ENCODE results near the gene CCDC28B. TPM values are rescaled to one million over a fixed set of nuclear protein-coding genes. Genes with fewer than 3 reads are reported as not detected.
A peak's percentile ranks its signal among the peaks of the same experiment; 100 is the strongest.

Gene CCDC28B
- total and polyA plus RNA-seq, 5 experiments from 2014 or later = 6.5 to 17.3 (median 15.4) TPM

DNA sequence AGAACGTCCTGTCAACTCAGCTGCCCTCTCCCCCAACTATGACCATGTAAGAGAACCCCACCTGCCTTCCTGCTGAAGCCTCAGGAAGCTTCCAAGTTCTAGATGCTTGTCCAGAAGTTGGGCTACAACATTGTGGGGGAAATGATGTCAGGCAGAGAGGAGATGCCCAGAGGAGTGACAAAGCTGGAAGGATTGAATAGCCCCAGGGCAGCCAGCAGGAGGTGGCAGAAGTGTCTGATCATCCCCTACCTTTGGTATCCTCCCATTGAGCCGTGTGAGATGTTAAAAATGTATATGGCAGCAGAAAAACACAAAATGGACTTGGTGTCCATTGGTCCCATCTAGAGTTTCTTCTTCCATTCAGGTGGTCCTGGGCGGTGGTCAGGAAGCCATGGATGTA, 28.4 kb downstream of the CCDC28B start:
- no peaks in the 10 kb centered on the region for H3K9me3 Mint-ChIP-seq
- DNase-seq = no peak
- no peak overlapping the region for H3K4me3 Mint-ChIP-seq
- POLR2A ChIA-PET = interaction anchor here (0.7 to 50.5 kb wide), 3 partner anchors 12 to 110 kb away, joined by 4 to 2080 read pairs (median 12); partner anchors contain the start of genes FAM167B, HDAC1 and LCK
- peak overlapping the region in 5 of 10 donors; percentile 28 to 60 (median 41) for H3K27ac Mint-ChIP-seq
- H3K4me1 Mint-ChIP-seq = peaks cover 10 to 22% (median 17%) of the 10 kb centered on the region in 4 donors
- no peak for ATAC-seq
- H3K36me3 Mint-ChIP-seq = peaks cover 0 to 80% (median 8%) of the 10 kb centered on the region in 3 donors
- H3K27me3 Mint-ChIP-seq = no peaks in the 10 kb centered on the region

DNA sequence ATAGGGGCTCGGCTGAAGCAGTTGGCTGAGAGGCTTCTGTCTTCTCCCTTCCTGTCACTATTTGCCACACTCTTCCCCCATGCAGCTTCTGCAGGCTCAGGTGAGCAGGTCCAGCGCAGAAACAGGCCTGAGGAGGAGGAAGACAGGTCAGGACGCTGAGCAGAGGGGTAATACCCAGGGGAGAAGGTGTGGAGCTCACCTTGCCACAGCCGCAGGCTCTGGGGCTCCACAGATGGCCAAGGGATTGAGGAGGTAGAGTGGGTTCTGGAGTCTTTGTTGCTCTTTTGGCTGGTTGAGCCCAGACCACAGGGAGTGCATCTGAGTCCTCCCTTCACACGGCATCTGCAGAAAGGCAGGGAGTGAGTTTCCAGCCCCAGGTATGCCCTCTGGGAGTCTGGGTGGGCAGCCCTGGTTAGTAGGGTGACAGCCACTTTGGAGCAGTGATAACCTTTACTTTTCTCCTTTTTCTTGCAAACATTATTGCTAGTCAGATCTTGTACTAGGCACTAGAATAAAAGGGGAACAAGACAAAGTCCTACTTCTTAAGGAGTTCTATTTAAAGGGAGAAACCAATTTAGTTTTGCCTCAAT, 31.5 kb downstream of the CCDC28B start:
- ATAC-seq = no peak
- Mint-ChIP-seq H3K36me3 (peaks cover 0 to 54% (median 8%) of the 10 kb centered on the region in 3 donors), H3K4me3 (no peak overlapping the region), H3K27ac (peak overlapping the region in 6 of 10 donors; percentile 21 to 77 (median 58)), H3K27me3 (no peaks in the 10 kb centered on the region), H3K9me3 (no peaks in the 10 kb centered on the region), H3K4me1 (peaks cover 0 to 9% (median 7%) of the 10 kb centered on the region in 4 donors)
- POLR2A ChIA-PET = interaction anchor here (50.5 kb wide), 1 partner anchor 39 kb away, joined by 2080 read pairs; the partner anchor contains the start of genes FAM167B, HDAC1 and LCK
- DNase-seq = no peak

DNA sequence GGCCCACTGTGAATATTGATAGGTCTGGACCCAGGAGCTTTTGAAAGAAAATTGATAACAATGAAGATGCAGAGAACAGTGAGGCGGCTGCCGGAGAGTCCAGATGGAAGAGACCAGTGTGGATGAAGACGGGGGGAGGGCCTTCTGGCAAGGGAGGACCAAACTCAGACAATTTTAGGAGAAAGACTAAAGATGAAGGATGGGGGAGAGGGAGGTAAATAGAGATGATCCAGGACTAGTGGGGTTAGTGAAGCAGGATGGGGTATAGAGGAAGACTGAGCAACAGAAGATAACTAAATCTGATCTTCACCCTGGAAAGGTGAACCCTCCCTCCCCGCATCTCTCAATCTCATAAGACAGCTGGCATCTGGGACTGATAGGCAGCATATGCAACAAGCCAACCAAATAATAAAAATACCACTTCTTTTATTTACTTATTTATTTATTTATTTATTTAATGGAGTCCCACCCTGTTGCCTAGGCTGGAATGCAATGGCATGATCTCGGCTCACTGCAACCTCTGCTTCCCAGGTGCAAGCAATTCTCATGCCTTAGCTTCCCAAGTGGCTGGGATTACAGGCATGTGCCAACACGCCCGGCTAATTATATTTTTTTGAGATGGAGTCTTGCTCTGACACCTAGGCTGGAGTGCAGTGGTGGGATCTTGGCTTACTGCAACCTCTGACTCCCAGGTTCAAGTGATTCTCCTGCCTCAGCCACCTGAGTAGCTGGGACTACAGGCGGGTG, 32.3 kb downstream of the CCDC28B start:
- peak overlapping the region in 3 of 10 donors; percentile 73 to 77 (median 76) for H3K27ac Mint-ChIP-seq
- POLR2A ChIA-PET = interaction anchor here (0.6 to 50.5 kb wide), 2 partner anchors 38 to 110 kb away, joined by 3 to 2080 read pairs; partner anchors contain the start of genes FAM167B, HDAC1 and LCK
- no peak for DNase-seq
- no peak overlapping the region for H3K4me3 Mint-ChIP-seq
- H3K27me3 Mint-ChIP-seq = no peaks in the 10 kb centered on the region
- peaks cover 0 to 5% (median 3%) of the 10 kb centered on the region in 4 donors for H3K4me1 Mint-ChIP-seq
- H3K9me3 Mint-ChIP-seq = no peaks in the 10 kb centered on the region
- H3K36me3 Mint-ChIP-seq = peaks cover 0 to 48% (median 8%) of the 10 kb centered on the region in 3 donors
- peak in 1 of 2 donors; percentile 14 for ATAC-seq

DNA sequence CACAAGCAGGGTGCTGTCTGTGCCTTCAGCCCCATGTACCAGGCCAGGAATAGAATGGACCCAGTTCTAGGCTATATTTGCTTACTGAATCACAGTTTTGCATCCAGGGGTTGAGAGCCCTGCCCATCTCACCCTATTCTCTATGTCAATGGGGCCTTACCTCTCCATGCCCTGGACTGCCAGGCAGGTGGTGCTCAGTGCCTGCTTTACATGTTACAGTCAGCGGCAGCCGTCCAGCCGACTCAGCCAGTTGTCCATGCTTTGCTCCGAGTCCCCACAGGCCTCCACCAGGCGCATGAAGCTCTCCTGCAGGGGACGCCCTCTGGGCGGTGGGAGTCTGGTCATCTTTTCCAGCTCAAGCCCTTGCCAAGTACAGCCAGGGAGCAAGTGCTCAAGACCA, 34.4 kb downstream of the CCDC28B start:
- POLR2A ChIA-PET = interaction anchor here (0.6 to 50.5 kb wide), 2 partner anchors 36 to 112 kb away, joined by 3 to 2080 read pairs; partner anchors contain the start of genes FAM167B, HDAC1 and LCK
- Mint-ChIP-seq H3K36me3 (peaks cover 0 to 27% (median 0%) of the 10 kb centered on the region in 3 donors), H3K9me3 (no peaks in the 10 kb centered on the region), H3K27me3 (no peaks in the 10 kb centered on the region), H3K27ac (no peak overlapping the region), H3K4me3 (no peak overlapping the region), H3K4me1 (peaks cover 0 to 4% (median 1%) of the 10 kb centered on the region in 4 donors)
- no peak for DNase-seq
- ATAC-seq = peak in 1 of 2 donors; percentile 17

DNA sequence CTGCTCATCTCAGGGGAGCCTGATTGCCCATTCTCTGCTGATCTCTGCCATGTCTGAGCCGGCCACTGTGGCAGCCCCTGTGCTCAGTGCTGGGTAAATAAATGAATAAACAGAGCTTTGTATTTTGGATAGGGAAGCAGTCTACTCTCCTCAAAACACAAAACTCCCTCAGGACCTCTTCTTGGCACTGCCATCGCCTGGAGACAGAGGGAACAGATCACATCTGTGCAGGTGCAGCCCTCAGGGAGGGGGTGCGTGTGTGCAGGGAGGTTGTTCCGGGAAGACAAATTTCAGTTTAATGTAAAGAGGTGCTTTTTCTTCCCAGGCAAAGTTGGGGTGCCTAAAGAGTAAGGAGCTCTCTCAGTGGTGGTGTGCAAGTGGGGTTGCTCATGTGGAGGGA, 38.9 kb downstream of the CCDC28B start:
- H3K27me3 Mint-ChIP-seq = no peaks in the 10 kb centered on the region

DNA sequence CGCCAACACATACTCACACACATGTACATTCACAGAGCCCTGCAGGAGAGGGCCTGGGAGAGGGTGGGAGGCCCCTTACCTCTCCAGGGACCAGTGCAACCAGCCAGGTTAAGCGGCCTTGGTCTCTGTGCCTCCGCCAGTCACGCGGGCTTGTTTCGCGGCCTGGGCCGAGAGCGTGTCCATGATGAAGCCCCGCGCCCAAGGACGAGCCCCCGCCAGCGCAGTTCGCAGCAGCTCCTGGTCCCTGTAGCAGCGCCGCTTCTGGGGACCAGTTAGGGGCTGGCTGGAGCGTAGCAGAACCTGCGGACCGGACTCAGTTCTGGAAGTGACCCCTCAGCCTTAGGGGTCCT, 39.4 kb downstream of the CCDC28B start:
- no peaks in the 10 kb centered on the region for H3K9me3 Mint-ChIP-seq

More for the DNA sequence above, 38.9 kb downstream of the CCDC28B start:
- Mint-ChIP-seq H3K27ac (peak overlapping the region in 5 of 10 donors; percentile 12 to 71 (median 48)), H3K4me1 (peaks cover 7 to 21% (median 20%) of the 10 kb centered on the region in 4 donors), H3K36me3 (no peaks in the 10 kb centered on the region), H3K4me3 (peak overlapping the region; percentile 72 to 93 (median 90)), H3K9me3 (no peaks in the 10 kb centered on the region)
- POLR2A ChIA-PET = interaction anchor here (2.6 to 50.5 kb wide), 5 partner anchors 12 to 96 kb away, joined by 8 to 2080 read pairs (median 16); partner anchors contain the start of genes FAM167B, HDAC1, LCK and MARCKSL1
- ATAC-seq (no peak), DNase-seq (no peak)

DNA sequence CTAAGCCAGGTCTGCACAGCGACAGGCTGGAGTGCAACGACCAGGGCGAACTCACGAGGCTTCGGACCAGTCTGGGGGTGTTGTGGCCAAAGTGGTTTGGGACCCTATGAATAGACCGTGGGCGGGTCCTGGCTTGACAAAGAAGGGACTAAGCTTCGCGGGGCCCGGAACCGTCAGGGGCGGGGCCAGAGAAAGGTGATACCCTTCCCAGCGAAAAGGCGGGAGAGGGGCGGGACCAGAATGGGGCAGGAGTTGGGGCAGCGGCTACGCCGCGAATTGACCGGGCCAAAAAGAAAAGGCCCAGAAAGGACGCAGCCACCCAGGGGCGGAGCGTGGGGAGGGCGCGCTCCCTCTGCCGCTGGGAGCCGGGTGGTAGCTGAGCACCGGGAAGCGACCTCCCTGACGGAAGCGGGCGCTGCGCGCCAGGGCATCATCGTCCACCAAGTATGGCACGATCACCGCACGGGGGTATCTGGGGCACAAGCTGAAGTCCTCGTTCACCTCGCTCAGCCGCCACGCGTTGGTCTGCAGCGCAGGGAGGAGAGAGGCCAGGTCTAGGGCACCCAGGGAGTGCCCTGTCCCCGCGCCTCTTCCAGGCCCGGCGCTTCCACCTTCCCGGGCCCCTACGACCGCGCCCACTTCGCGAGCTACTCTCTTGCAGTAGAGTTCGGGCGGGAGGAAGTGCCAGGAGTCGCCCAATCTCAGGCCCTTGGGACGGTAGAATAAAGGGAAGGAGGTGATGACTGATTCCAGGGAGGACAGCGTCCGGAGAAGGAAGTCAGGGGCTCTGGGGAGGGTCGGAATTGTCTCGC, 40.0 kb downstream of the CCDC28B start:
- no peaks in the 10 kb centered on the region for H3K36me3 Mint-ChIP-seq
- DNase-seq = peak; percentile 57 to 84 (median 64)
- H3K4me1 Mint-ChIP-seq = peaks cover 7 to 21% (median 20%) of the 10 kb centered on the region in 4 donors
- peak; percentile 81 for ATAC-seq
- peak overlapping the region; percentile 69 to 91 (median 84) for H3K27ac Mint-ChIP-seq
- POLR2A ChIA-PET = interaction anchor here (0.5 to 50.5 kb wide), 21 partner anchors 13 to 154 kb away, joined by 3 to 2080 read pairs (median 6); partner anchors contain the start of genes BSDC1, FAM167B, HDAC1 and IQCC
- H3K9me3 Mint-ChIP-seq = no peaks in the 10 kb centered on the region
- no peaks in the 10 kb centered on the region for H3K27me3 Mint-ChIP-seq
- peak overlapping the region; percentile 88 to 93 (median 90) for H3K4me3 Mint-ChIP-seq

More for the DNA sequence above, 39.4 kb downstream of the CCDC28B start:
- ATAC-seq (no peak), DNase-seq (no peak)
- POLR2A ChIA-PET = interaction anchor here (1.2 to 50.5 kb wide), 12 partner anchors 12 to 155 kb away, joined by 4 to 2080 read pairs (median 8); partner anchors contain the start of genes BSDC1, FAM167B, HDAC1 and IQCC
- peaks cover 7 to 21% (median 20%) of the 10 kb centered on the region in 4 donors for H3K4me1 Mint-ChIP-seq
- no peaks in the 10 kb centered on the region for H3K36me3 Mint-ChIP-seq
- no peaks in the 10 kb centered on the region for H3K27me3 Mint-ChIP-seq
- peak overlapping the region in 4 of 10 donors; percentile 57 to 89 (median 84) for H3K27ac Mint-ChIP-seq
- H3K4me3 Mint-ChIP-seq = peak overlapping the region; percentile 88 to 93 (median 90)

DNA sequence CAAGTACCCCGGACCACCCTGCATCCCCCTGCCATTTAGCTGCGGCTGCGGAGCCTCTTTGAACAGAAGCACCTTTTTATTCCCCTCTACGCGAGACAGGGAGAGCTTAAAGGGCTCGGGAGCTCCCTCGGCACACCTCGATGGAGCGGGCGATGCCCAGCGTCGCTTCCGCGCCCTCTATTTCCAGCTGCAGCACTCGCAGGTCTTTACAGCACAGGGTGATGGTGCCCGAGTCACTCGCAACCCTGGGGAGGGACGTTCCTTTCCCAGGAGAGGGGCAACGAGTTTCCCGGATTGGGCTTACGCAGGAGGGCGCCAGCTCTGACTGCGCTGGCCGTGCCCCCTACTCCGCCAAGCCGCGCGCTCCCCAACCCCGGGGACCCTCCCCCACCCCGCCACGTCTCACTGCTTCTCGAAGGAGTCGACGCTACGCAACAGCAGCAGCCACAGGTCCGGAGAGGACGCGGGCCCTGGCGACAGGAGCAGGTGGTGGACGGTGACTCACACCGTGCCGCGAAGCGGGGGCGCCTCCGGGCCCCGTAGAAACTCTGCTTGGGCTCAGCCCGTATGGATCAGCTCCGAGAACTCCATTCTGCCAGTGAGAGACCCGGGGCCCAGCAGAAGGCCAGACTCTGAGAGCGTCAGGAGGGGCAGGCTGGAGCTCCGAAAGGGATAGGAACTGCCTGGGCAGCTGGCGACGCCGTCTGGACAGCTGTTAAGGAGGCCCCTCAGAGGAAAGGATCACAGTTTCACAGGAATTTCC, 40.8 kb downstream of the CCDC28B start:
- ATAC-seq (peak; percentile 71 to 78), DNase-seq (peak in 5 of 10 donors; percentile 40 to 65 (median 51))
- peak overlapping the region; percentile 88 to 93 (median 90) for H3K4me3 Mint-ChIP-seq
- no peaks in the 10 kb centered on the region for H3K27me3 Mint-ChIP-seq
- H3K36me3 Mint-ChIP-seq = no peaks in the 10 kb centered on the region
- H3K4me1 Mint-ChIP-seq = peaks cover 7 to 26% (median 25%) of the 10 kb centered on the region in 4 donors
- H3K9me3 Mint-ChIP-seq = no peaks in the 10 kb centered on the region
- peak overlapping the region; percentile 69 to 91 (median 85) for H3K27ac Mint-ChIP-seq
- POLR2A ChIA-PET = interaction anchor here (0.5 to 50.5 kb wide), 24 partner anchors 14 to 423 kb away, joined by 3 to 2080 read pairs (median 5); partner anchors contain the start of genes BSDC1, FAM167B, HDAC1 and IQCC

DNA sequence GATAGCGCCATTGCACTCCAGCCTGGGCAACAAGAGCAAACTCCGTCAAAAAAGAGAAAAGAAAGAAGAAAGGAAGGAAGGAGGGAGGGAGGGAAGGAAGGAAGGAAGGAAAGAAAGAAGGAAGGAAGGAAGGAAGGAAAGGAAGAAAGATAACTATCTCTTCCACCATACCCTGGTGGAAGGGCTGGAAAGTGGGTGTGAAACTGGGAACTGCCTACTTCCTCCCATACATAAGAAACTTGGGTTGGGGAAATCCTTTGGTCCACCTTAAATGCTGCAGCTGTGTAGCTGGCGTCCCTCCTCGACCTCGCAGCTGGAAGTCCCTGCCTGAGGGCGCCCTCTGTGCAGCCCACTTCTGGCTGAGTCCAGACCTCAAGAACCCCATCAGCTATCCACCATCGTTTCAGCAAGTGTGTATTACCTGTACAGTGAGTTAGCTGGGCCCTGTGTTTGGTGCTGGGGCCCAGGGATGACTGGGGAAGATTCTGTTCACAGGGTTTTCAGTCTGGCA, 42.0 kb downstream of the CCDC28B start:
- no peak for ATAC-seq

DNA sequence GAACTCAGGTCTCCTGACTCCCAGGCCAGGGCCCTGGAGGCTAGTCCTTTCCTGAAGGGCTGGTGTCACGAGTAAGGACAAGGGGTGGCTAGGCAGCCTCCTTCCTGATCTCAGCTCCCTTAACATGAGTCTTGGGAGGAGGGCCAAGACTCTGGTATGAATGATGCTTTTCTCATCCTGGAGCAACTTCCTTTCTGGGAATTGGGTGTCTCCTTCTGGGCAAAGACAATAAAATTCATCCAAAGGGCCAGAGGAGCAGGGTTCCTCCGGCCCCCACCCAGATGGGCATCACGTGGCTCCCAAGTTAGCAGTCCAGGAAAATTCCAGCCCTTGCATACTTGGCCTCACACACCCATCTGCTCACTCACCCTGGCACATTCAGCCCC, 46.5 kb downstream of the CCDC28B start, which contains the start of gene FAM167B:
FAM167B (plus strand) TSS at position 335 of the 386 bp plus-strand sequence. CDS start 200 bp downstream, outside the sequence.
- DNase-seq (no peak), ATAC-seq (no peak)
- H3K4me3 Mint-ChIP-seq = peak within 1 kb of the TSS; percentile 63 to 100 (median 84)
- H3K27me3 Mint-ChIP-seq = peaks cover 0 to 1% (median 0%) of the 10 kb centered on the region in 5 donors
- POLR2A ChIA-PET = interaction anchor here (0.7 to 50.5 kb wide), 4 partner anchors 3 to 90 kb away, joined by 4 to 2080 read pairs (median 1093); partner anchors contain the start of genes EIF3I, FAM167B, HDAC1 and LCK
- no peaks in the 10 kb centered on the region for H3K9me3 Mint-ChIP-seq
- H3K36me3 Mint-ChIP-seq = peaks cover 2 to 7% (median 5%) of the 10 kb centered on the region in 3 donors
- H3K27ac Mint-ChIP-seq = peak within 1 kb of the TSS; percentile 94 to 99 (median 98)
- H3K4me1 Mint-ChIP-seq = peaks cover 24 to 69% (median 58%) of the 10 kb centered on the region in 4 donors

More for the DNA sequence above, 42.0 kb downstream of the CCDC28B start:
- Mint-ChIP-seq H3K27ac (peak overlapping the region; percentile 48 to 89 (median 80)), H3K4me3 (peak overlapping the region in 8 of 10 donors; percentile 26 to 92 (median 72)), H3K27me3 (no peaks in the 10 kb centered on the region), H3K9me3 (no peaks in the 10 kb centered on the region), H3K36me3 (no peaks in the 10 kb centered on the region), H3K4me1 (peaks cover 11 to 38% (median 35%) of the 10 kb centered on the region in 4 donors)
- POLR2A ChIA-PET = interaction anchor here (0.5 to 50.5 kb wide), 5 partner anchors 28 to 514 kb away, joined by 3 to 2080 read pairs (median 4); partner anchors contain the start of genes BSDC1, FAM167B, HDAC1 and LCK
- no peak for DNase-seq

Data from naive thymus-derived CD8-positive, alpha-beta T cell (primary cell).